HG03565 (cell line): ENCODE results near the gene TAGLN3.
A peak's percentile ranks its signal among the peaks of the same experiment; 100 is the strongest.

Experiments used
- ATAC-seq: cut with Tn5 transposase; IDR thresholded peaks from one replicate; pipeline ENCODE4 v1.9.1; 2021; ENCODE audit warnings: mild to moderate bottlenecking, moderate library complexity; ENCODE audit not compliant: unreplicated experiment

TAGLN3 gene

DNA sequence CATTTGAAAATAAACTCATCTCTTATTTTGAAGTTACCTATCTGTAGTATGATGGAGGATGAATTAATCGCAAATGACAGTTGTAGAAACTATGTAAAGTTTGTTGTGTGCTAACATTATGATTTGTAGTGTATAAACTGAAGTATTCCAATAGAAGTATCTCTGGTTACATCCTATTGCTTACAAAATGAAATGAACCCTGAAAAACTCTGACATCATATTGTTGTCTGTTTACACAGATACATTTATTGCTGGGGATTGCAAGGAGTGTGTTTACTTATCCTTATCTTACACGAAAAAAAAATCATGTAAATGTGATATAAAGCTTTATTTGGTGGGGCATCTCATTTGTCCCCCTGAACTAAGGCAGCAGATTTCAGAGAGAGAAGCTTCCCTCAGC lies 22.5 kb upstream of the TAGLN3 start:
- ATAC-seq: no peak

DNA sequence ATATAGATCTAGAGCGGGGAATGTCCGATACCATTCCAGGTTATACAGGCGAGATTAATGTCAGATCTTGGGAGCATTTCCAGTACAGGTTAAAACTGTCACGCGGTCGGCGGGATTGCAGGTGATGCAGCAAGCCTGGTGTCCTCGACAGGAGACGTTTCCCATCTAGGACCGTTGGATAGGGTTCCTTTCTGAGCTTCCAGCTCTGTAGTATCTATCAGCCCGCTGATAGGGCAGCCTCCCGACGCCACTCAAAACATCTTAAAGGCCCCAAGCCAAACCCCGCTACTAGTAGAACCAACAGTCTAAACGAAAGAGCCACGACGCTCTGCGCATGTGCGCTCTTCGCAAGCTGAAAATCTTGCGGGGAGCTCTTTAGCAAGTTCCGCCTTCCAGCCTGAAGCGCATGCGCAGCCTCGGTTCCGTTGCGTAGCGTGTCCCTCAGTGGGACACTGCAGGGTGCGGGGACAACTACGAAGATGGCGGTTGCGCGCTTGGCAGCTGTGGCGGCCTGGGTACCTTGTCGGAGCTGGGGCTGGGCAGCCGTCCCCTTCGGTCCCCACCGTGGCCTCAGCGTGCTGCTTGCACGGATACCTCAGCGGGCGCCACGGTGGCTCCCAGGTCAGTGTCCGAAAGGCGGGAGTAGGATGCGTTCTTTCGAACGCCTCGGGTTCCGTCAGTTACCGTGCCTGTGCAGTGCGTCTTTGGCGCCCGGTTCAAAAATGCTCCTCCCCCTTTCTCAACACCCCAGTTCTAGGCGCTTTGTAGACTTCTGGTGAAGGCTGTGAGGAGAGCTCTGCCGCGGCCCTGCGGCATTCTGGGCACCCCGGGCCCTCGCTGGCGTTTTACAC lies 19.9 kb upstream of the TAGLN3 start, which contains the start of gene ABHD10:
Gene ABHD10 (plus strand): TSS at position 444 of the 851 bp plus-strand sequence. CDS start 36 bp downstream, at position 480.
- ATAC-seq: peak; percentile 93

DNA sequence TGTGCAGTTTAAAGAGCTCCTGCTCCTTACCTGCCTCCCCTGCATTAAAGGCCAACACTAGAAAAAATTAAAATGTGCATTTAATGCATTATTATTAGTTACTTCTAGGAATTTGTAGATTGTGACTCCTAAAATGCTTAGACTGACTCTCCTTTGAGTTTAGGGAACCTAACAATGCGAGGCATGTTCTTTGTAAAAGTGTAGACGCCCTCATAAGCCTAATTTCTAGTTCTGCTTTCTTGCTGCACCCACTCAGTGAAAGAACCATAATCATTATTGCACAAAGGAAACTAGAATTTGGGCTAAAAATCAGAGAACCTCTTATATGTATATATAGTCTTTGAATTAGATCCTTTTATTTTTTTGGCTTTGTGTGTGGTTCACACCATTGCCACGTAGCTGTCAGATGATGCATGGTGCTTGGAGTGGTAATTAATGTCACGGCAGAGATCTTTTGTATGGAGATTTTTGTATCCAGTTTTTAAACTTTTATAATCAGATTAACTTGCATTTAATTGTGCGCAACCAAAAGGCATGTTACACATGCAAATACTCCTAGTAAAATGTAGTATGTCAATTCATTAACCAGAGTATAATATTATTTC lies 19.2 kb upstream of the TAGLN3 start:
- ATAC-seq: peak; percentile 34

DNA sequence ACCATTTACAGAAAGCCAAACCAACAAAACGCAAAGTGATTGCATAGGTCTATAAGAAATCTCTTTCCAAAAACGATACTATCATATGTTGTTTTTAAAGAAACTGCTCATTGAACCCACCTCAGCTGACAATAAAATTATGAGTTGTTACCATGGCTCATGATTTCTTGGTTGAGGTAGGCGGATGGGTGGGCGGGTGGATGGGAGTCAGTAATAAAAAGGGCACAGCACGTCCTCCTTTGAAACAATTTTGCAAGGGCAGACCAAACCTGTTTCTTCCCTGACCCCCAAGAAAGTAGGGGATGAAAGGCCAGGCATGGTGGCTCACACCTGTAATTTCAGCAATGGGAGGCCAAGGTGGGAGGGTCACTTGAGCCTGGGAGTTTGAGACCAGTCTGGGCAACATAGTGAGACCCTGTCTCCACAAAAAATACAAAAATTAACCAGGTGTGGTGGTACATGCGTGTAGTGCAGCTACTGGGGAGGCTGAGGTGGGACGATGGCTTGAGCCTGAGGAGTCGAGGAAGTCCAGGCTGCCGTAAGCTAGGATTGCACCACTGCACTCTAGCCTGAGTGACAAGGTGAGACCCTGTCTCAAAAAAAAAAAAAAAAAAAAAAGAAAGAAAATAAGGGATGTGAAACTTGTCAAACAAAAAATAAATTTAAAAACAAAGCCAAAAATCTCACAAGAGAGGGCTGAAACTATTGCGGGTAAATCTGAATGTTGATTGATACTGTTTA lies 17.8 kb upstream of the TAGLN3 start:
- ATAC-seq: no peak

DNA sequence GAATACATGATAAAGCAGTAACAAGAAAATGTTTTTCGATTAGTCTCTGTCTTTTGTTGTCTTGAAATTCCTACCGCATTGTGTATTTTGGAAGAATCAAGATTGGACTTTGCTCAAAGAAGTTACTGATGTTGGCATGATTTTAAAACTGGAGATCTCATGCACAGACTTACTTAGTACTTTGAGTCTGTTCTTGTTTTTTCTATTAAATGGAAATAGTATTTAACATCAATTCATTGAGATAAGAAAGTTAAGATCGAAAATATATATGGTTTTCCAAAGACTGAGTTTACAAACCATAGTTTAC lies 17.3 kb upstream of the TAGLN3 start:
- no peak for ATAC-seq

DNA sequence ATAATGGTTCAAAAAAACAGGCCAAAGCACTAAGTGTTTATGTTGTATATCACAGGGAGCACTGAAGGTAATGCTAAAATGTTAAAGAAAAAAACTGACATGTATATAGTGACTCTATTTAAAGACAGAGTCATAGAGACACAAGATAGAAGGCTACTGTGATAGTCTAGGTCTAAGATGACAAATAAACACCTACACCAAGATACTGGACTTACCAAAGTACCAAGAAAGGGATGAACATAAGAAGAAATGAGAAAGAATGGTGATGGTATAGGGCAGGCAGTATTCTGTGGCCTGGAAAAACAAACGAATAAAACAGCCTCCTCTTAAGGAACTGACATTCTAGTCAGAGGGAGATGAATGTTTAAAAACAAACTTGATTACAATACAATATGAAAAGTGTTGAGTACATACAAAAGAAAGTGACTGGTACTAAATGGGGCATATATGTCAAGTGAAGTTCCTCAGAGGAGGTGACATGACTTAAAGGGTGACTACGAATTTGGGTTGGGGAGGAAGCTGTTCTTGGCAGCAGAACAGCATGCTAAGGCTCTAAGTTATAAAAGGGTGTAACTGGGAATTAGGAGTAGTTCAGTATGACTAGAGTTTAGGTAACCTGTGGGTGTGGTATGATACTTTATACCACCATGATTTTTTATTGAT lies 14.0 kb upstream of the TAGLN3 start:
- ATAC-seq: no peak

DNA sequence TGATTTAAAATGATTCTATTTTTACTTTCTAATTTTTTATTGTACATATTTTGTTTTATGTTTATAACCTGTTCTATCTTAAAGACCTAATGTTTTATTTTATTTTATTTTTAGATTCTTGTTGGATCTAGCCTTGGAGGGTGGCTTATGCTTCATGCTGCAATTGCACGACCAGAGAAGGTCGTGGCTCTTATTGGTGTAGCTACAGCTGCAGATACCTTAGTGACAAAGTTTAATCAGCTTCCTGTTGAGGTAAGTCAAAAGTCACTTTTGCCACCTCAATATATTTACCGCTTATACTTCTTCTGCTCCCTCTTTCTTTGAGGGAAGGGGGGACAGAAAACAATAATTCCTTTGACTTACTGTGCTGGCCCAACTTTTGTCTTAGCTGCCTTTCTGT lies 11.9 kb upstream of the TAGLN3 start:
- no peak for ATAC-seq

DNA sequence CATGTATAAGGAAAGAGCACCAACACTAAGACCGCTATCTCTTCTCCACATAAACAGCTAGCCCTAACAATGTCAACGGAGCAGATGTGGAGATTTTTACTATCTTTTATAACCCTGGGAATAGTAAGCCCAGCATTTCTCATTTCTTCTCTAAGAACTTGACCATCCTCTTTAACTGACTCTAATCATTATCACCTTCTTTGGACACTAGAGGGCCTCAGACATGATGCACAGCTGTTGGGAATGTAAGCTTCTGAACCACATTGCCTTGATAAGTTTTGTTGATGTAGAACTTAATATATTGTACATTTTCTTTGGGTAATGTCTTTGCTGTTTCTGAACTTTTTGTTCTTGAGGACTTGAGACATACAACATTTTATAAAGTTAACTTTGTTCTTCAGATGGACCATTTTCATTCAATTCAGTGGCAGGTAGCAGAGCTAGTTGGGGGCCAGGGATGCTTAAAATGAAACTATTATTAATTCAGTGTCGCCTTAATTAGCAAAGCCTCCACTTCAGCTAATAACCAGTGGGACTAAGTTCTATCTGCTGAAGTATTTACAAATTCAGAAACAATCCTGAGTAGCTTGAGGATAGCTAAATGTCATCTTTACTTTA lies 9.6 kb upstream of the TAGLN3 start:
- peak; percentile 95 for ATAC-seq

DNA sequence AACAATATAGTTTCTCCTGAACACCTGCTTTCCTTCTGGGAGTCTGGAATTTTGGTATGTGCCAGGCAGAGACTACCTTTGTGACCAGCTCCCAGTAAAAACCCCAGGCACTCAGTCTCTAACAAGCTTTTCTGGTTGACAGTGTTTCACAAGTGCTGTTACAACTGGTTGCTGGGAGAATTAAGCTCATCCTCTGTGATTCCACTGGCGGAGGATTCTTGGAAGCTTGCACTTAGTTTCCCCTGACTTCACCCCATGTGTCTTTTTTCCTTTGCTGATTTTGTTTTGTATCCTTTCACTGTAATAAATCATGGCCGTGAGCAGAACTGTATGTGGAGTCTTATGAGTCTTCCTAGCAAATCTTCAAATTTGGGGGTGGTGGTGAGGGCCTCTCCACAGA lies 5.7 kb upstream of the TAGLN3 start:
- no peak for ATAC-seq

DNA sequence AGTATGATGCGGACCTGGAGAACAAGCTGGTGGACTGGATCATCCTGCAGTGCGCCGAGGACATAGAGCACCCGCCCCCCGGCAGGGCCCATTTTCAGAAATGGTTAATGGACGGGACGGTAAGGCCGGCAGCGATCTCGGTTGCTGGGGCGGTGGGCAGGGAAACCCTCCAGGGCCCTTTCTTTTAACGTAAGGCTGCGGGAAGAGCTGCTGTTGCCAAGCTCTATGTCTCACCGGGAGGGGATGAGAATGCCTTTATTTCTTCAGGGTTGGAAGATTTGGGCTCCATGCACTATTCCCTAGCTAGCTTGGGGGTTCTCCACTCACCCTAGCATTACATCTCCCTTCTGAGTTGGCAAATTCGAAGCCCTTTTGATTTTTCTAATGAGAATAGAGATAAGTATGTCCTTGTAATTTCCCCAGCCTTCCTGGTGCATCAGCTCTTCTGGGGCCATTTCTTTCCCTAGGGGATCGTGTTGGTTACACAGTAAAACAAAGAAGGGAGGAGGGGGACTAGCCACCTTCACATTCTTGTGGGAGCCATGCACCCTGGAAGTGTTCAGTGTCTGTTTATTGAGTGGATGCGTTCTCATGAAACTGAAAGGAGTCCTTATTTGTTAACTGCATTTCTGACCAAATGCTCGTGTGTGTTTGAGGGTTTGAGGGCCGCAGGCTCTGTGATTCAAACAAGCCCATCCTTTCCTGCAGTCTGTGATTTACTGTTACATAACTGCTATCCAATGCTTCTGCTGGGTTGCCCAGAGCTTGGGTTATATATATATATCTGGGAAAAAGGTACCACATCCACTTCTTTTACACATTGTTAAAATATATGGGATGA lies 982 bp downstream of the TAGLN3 start:
- ATAC-seq: no peak

DNA sequence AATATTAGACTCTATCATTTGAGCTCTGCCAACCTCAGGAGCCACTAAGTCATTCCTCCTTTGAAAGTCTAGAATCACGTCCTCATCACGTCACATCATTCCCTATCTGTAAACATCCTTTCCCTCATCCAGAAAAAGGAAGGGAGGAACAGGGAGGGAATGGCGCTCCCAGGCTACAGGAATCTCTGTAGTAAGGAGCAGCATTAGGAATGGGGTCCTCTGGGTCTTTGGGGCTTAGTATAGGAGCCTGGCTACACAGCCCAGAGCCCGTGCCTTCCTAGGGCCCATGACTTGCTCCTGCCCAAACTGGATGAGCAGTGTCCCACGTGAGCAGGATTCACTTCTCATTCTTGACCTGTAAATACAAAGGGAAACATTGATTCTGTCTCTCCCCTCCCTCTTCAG lies 1.6 kb downstream of the TAGLN3 start:
- no peak for ATAC-seq

DNA sequence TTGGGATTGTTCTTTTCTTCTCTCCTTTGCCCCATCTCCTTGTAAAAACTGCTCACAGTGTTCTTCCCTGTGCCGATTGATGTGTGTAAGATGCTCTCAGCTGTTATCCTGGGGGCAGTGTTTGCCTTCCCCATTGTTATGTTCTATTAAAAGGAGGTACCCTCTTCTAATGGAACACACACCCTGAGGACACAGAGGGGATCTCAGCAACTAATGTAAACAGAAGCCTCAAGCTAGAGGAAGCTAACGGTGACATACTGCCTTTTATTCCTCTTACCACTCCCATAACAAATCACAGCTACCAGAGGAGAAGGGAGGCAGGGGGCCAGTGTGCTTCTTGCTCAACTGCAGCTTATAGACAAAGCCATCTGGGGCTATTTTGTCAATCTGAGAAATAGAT lies 2.2 kb downstream of the TAGLN3 start:
- no peak for ATAC-seq

DNA sequence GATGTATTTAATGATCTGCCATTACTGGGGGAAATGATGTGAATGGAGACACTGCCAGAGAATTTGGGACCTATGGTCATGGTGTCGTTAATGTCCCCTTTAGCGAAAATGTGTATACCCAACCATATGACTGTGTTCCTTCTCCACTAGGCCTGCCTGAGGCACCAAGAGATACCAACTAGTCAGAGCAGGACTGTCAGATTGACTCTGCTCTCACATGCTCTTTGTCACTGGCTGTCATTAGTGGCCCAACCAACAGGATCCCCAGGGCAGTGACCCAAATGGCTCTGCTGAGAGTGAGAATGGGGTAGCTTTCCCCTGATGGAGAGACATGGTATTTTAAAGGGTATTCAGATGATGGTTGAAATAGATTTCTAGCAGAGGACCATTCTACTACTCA lies 2.8 kb downstream of the TAGLN3 start:
- no peak for ATAC-seq

DNA sequence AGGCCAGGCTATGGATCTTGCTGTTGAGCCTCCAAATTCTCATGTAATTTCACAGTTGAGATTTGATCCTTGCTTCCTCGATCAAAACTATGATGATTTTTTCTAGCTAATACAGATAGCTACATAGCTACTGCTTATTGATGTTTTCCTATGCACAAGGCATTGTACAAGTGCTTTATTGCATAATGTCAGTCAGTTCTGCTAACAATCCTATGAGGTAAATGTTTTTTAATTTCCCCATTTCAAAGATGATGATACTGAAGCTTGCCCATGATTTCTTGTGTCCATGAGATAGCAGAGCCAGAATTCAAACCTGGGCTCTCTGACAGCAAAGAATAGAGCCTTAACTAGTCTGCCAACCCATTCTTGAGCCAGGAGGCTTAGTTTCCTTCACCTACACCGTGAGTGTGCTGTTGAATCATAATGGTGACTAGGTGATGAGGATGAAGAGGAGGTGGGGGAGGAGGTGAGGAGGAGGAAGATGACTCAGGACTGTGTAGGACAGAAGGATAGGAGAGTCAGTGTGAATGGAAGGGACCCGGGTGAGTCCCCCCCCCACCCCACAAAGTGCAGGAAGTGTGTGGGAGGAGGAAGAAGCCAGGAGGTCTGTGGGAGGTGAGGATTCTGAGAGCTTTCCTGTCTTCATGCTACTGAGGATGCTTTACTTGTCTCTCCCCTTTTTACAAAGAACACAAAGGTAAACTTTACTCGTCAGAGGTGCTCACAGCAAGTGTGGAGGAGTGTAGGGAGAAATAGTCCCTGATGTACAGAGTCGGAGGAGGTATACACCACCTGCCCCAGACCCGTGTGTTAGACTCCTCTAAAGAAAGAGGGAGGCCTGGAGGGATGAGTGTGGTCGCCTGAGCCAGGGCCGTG lies 3.6 kb downstream of the TAGLN3 start:
- no peak for ATAC-seq

DNA sequence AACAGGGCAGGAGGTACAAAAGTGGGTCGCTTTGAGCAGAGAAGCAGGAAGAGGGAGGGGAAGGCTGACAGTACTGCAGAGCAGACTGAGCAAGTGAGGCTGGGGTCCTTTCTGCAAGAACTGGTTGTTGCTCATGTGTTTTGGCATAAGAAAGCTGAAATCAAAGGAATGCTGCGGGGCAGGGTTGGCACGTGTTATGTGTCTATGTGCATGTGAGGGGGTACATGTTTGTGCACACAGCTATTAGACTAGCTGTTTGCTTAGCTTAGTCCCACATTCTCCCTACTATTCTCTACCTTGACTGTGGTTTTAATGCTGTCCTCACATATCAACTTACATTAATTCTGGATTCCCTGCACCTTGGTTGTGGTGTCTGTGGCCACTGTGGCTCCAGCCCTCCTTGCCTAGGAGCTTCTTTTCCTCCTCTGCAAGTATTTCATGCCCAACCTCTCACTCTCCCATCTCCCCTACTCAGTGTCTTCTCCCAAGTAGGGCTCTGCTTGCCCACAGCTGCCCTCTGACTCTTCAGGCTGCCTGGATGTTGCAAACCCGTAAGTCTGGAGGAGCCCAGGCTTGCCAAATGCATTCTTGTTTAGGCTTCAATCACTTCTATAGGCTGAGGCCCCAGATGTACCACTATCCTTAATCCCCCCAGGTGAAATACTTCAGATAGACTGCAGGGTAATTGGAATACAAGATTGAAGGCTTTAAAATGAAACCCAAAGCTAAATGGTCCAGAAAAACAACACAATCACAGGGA lies 4.8 kb downstream of the TAGLN3 start:
- ATAC-seq: no peak

DNA sequence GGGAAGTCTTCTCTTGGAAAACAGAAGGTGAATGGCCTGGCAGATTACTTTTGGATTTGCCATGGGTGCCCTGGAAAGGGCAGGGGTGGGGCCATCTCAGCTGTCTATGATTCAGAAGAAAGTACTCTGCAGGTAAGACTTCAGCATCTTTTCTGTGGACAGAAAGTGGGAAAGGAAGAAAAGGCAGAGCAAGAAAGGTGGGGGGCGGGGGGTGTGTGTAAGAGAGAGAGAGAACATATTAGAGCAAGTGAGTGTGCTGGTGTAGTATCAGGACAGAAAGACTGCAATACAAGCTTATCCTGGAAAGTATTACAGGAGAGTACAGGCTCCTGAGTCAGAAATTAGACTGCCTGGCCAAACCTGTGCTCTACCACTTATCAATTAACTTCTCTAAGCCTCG lies 5.5 kb downstream of the TAGLN3 start:
- no peak for ATAC-seq

DNA sequence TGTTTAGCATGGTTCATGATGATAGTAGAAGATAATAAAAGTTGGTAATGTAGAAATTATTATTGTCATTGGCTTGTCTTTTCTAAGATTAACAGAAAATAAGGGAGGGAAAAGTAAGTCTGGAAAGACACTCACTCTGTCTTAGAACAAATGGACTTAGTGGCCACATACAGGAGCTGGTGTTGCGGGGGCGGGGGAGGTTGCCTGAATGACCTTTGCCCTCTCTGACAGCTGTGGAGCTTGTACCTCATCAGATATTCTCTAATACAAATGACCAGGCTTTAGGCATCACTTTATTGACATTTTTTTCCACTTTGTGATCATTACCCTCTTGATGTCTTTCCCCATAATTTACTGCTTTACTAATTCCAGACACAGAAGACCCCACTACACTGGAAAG lies 5.9 kb downstream of the TAGLN3 start:
- ATAC-seq: no peak

DNA sequence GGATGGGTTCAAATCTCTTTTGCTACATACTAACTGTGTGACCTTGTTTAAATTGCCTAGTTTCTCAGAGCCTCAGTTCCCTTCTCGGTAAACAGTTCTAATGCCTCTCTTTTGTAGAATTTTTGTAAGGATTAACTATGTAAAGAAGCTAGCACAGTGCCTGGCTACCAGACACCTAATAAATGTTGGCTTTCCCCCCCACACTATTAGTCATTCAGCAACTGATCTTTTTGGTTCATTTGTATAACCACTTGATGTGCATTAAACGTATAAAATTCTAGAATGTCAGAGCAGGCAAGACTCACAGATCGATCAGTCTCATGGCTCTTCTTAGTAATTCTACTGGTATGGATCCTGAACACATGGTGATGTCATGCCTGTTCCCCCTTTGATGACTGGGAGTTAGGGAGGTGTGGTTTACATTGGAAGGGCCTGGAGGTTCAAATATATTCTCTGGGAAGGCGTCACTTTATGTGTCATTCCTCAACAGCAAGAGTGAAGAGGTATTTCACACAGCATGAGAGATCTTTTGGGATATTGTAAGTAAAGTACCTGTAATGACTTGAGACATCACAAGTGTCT lies 6.5 kb downstream of the TAGLN3 start:
- ATAC-seq: no peak
